ENCODE results near the gene METAP1.
A peak's percentile ranks its signal among the peaks of the same experiment; 100 is the strongest.

Gene METAP1
- 40.3 to 45.3 (median 41.1) reads per million in 3 donors for total RNA-seq

- Histone ChIP-seq H3K4me1 (ENCODE audit: control insufficient read depth, insufficient read depth, low read length, poor library complexity, severe bottlenecking) (peaks cover 9% of the 10 kb centered on the region), H3K36me3 (ENCODE audit: control insufficient read depth, insufficient read depth, low read length) (no peaks in the 10 kb centered on the region), H3K27ac (ENCODE audit: insufficient read depth, low read length, poor library complexity, severe bottlenecking) (peak within 1 kb of the TSS; percentile 81), H3K27me3 (replicated peaks; ENCODE audit: control insufficient read depth, insufficient read depth, low read length, poor library complexity, severe bottlenecking) (no peaks in the 10 kb centered on the region), H3K9me3 (ENCODE audit: control insufficient read depth, low read length) (no peaks in the 10 kb centered on the region), H3K4me3 (ENCODE audit: insufficient read depth, low read depth, low read length, poor library complexity, severe bottlenecking) (peak within 1 kb of the TSS; percentile 99)
- peak; percentile 94 to 95 (median 95) for DNase-seq
These were observed at the start of gene METAP1 for GRCh38 chr4:98995183-98996055. METAP1 (plus strand) TSS chr4:98995721; CDS start chr4:98995754, 33 bp downstream.

DNA sequence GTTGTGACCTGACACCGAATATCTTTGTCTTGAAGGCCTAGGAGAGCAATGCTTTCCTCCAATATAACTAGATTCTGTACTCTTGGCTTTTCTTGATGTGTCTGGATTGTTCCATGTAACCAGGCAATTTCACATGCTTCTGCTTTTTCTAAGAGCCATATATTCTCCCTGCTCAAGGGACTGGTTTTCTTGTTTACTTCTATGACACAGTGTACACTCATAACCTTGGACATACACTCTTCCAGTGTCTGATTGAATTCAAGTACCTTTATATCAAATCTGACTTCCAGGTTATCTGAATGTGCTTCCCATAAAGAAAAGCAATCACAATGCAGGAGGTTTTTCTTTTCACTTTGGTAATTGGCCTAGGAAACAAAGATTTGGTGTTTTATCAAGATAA lies 49.2 kb upstream of the METAP1 start:
- no peak for DNase-seq
- no peaks in the 10 kb centered on the region for H3K9me3 ChIP-seq (ENCODE audit: control insufficient read depth, low read length)
- H3K4me1 ChIP-seq (ENCODE audit: control insufficient read depth, insufficient read depth, low read length, poor library complexity, severe bottlenecking), result no peaks in the 10 kb centered on the region
- H3K27ac ChIP-seq (ENCODE audit: insufficient read depth, low read length, poor library complexity, severe bottlenecking), result no peak overlapping the region
- no peaks in the 10 kb centered on the region for H3K36me3 ChIP-seq (ENCODE audit: control insufficient read depth, insufficient read depth, low read length)
- no peaks in the 10 kb centered on the region for H3K27me3 ChIP-seq (replicated peaks; ENCODE audit: control insufficient read depth, insufficient read depth, low read length, poor library complexity, severe bottlenecking)
- H3K4me3 ChIP-seq (ENCODE audit: insufficient read depth, low read depth, low read length, poor library complexity, severe bottlenecking), result no peak overlapping the region

GRCh38 chr4:98950925-98951324 lies 44.6 kb upstream of the METAP1 start:
- Histone ChIP-seq H3K27me3 (replicated peaks; ENCODE audit: control insufficient read depth, insufficient read depth, low read length, poor library complexity, severe bottlenecking) (no peaks in the 10 kb centered on the region), H3K4me3 (ENCODE audit: insufficient read depth, low read depth, low read length, poor library complexity, severe bottlenecking) (no peak overlapping the region), H3K4me1 (ENCODE audit: control insufficient read depth, insufficient read depth, low read length, poor library complexity, severe bottlenecking) (no peaks in the 10 kb centered on the region), H3K9me3 (ENCODE audit: control insufficient read depth, low read length) (no peaks in the 10 kb centered on the region), H3K27ac (ENCODE audit: insufficient read depth, low read length, poor library complexity, severe bottlenecking) (no peak overlapping the region), H3K36me3 (ENCODE audit: control insufficient read depth, insufficient read depth, low read length) (no peaks in the 10 kb centered on the region)
- no peak for DNase-seq

DNA sequence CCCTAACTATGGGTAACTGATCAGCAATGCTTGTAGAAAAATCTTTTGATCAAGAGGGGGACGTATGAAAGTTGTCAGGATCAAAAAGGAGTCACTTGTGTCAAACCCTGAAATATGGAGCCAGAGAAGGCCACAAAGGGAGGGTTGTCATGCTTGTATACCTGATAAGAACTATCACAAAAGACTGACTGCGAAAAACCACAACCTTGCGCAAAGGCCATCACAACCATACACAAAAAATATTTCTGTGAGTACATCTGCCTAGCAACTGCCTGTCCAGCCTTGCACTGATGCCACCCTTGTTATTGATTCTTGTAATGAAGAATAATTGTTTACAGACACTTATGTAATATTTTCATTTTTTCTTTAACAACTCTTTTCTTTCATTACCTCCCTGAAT lies 43.8 kb upstream of the METAP1 start:
- Histone ChIP-seq H3K27me3 (replicated peaks; ENCODE audit: control insufficient read depth, insufficient read depth, low read length, poor library complexity, severe bottlenecking) (no peaks in the 10 kb centered on the region), H3K4me3 (ENCODE audit: insufficient read depth, low read depth, low read length, poor library complexity, severe bottlenecking) (no peak overlapping the region), H3K9me3 (ENCODE audit: control insufficient read depth, low read length) (no peaks in the 10 kb centered on the region), H3K36me3 (ENCODE audit: control insufficient read depth, insufficient read depth, low read length) (no peaks in the 10 kb centered on the region), H3K27ac (ENCODE audit: insufficient read depth, low read length, poor library complexity, severe bottlenecking) (no peak overlapping the region), H3K4me1 (ENCODE audit: control insufficient read depth, insufficient read depth, low read length, poor library complexity, severe bottlenecking) (no peaks in the 10 kb centered on the region)
- DNase-seq, result no peak

GRCh38 chr4:98955229-98955628 lies 40.3 kb upstream of the METAP1 start:
- Histone ChIP-seq H3K36me3 (ENCODE audit: control insufficient read depth, insufficient read depth, low read length) (no peaks in the 10 kb centered on the region), H3K27ac (ENCODE audit: insufficient read depth, low read length, poor library complexity, severe bottlenecking) (no peak overlapping the region), H3K4me1 (ENCODE audit: control insufficient read depth, insufficient read depth, low read length, poor library complexity, severe bottlenecking) (no peaks in the 10 kb centered on the region), H3K4me3 (ENCODE audit: insufficient read depth, low read depth, low read length, poor library complexity, severe bottlenecking) (no peak overlapping the region), H3K27me3 (replicated peaks; ENCODE audit: control insufficient read depth, insufficient read depth, low read length, poor library complexity, severe bottlenecking) (no peaks in the 10 kb centered on the region), H3K9me3 (ENCODE audit: control insufficient read depth, low read length) (no peaks in the 10 kb centered on the region)
- no peak for DNase-seq

DNA sequence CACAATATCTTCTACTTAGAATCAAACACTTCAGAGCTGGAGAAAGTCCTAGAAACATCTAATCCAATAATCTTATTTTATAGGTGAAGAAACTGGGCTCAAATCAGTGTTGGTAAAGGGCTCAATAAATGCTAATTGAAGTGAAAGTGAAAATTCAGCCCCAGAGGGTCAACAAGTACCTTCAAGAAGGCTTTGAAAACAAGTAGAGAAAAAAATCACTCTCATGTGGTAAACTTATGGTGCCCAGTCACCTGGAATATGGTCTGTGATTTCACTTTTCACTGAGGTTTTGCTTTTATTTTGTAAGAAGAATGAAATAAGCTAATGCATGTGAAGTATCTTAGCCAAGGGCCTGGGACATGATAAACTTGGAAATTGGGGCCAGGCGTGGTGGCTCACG lies 37.5 kb upstream of the METAP1 start:
- no peaks in the 10 kb centered on the region for H3K27me3 ChIP-seq (replicated peaks; ENCODE audit: control insufficient read depth, insufficient read depth, low read length, poor library complexity, severe bottlenecking)
- H3K4me3 ChIP-seq (ENCODE audit: insufficient read depth, low read depth, low read length, poor library complexity, severe bottlenecking), result no peak overlapping the region
- no peak for DNase-seq
- H3K9me3 ChIP-seq (ENCODE audit: control insufficient read depth, low read length), result no peaks in the 10 kb centered on the region
- H3K4me1 ChIP-seq (ENCODE audit: control insufficient read depth, insufficient read depth, low read length, poor library complexity, severe bottlenecking), result no peaks in the 10 kb centered on the region
- H3K27ac ChIP-seq (ENCODE audit: insufficient read depth, low read length, poor library complexity, severe bottlenecking), result no peak overlapping the region
- no peaks in the 10 kb centered on the region for H3K36me3 ChIP-seq (ENCODE audit: control insufficient read depth, insufficient read depth, low read length)

GRCh38 chr4:98959411-98959810 lies 36.1 kb upstream of the METAP1 start:
- Histone ChIP-seq H3K9me3 (ENCODE audit: control insufficient read depth, low read length) (no peaks in the 10 kb centered on the region), H3K4me1 (ENCODE audit: control insufficient read depth, insufficient read depth, low read length, poor library complexity, severe bottlenecking) (no peaks in the 10 kb centered on the region), H3K27me3 (replicated peaks; ENCODE audit: control insufficient read depth, insufficient read depth, low read length, poor library complexity, severe bottlenecking) (no peaks in the 10 kb centered on the region), H3K36me3 (ENCODE audit: control insufficient read depth, insufficient read depth, low read length) (no peaks in the 10 kb centered on the region), H3K27ac (ENCODE audit: insufficient read depth, low read length, poor library complexity, severe bottlenecking) (no peak overlapping the region), H3K4me3 (ENCODE audit: insufficient read depth, low read depth, low read length, poor library complexity, severe bottlenecking) (no peak overlapping the region)
- DNase-seq, result no peak

DNA sequence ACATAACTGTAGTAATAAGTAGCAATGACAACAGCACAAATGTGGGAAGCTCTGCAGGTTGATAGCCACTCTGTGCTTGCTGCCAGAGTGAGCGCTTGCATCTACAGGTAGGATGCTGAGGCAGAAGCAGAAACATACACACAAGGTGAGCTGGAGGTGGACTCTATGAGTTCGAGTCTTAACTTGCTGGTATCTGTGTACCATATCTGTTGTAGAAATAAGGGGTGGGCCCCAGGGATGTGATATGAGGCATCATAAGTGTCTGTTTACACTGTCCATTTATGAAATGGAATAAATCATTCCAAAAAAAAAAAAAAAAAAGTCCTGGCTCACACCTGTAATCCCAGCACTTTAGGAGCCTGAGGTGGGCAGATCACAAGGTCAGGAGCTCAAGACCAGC lies 33.8 kb upstream of the METAP1 start:
- no peak overlapping the region for H3K27ac ChIP-seq (ENCODE audit: insufficient read depth, low read length, poor library complexity, severe bottlenecking)
- no peak for DNase-seq
- no peaks in the 10 kb centered on the region for H3K36me3 ChIP-seq (ENCODE audit: control insufficient read depth, insufficient read depth, low read length)

DNA sequence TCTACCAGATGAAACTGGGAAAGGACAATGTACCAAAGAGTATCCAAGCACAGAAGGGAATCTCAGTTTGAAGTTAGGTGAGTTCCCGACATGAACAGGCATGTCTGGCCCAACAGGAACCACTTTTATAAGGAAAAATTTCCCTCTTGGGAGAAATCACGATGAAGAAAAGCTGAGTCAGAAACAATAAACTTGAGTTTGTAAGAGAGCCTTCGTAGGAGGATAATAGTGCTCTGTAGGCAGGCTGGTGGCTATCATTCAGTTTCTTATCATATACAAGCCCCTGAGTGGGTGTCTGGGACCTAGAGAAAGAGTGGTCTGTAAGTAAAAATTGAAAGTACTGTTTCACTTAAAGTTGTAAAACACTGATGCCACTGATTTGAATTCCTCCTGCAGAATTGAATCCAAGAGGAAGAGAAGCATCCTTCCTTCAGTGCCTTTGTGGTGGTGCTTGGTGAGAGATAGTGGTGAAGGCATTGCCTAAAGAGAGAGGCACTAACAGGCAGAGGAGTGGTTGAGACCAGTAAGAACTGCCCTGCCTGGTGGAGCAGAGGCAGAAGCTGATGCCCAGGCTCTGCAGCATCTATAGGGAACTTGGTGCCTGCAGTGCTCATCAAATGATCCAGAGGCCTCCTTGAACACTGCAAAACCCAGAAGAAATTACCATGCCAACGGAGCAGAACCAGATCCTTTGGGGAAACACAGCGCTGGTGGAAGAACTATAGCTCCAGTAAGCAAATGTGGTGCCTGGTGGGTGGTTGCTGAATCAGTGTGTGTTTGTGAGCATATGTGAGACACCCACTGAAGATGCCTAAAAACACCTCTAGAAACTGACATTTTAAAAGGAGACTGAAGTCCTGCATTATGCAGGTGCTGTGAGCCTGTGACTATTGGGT lies 31.7 kb upstream of the METAP1 start:
- Histone ChIP-seq H3K27ac (ENCODE audit: insufficient read depth, low read length, poor library complexity, severe bottlenecking) (no peak overlapping the region), H3K36me3 (ENCODE audit: control insufficient read depth, insufficient read depth, low read length) (no peaks in the 10 kb centered on the region), H3K4me3 (ENCODE audit: insufficient read depth, low read depth, low read length, poor library complexity, severe bottlenecking) (no peak overlapping the region), H3K9me3 (ENCODE audit: control insufficient read depth, low read length) (no peaks in the 10 kb centered on the region), H3K27me3 (replicated peaks; ENCODE audit: control insufficient read depth, insufficient read depth, low read length, poor library complexity, severe bottlenecking) (no peaks in the 10 kb centered on the region), H3K4me1 (ENCODE audit: control insufficient read depth, insufficient read depth, low read length, poor library complexity, severe bottlenecking) (no peaks in the 10 kb centered on the region)
- DNase-seq, result no peak

More for the DNA sequence above, 33.8 kb upstream of the METAP1 start:
- no peaks in the 10 kb centered on the region for H3K4me1 ChIP-seq (ENCODE audit: control insufficient read depth, insufficient read depth, low read length, poor library complexity, severe bottlenecking)
- H3K27me3 ChIP-seq (replicated peaks; ENCODE audit: control insufficient read depth, insufficient read depth, low read length, poor library complexity, severe bottlenecking), result no peaks in the 10 kb centered on the region
- H3K4me3 ChIP-seq (ENCODE audit: insufficient read depth, low read depth, low read length, poor library complexity, severe bottlenecking), result no peak overlapping the region
- no peaks in the 10 kb centered on the region for H3K9me3 ChIP-seq (ENCODE audit: control insufficient read depth, low read length)

- Histone ChIP-seq H3K27ac (ENCODE audit: insufficient read depth, low read length, poor library complexity, severe bottlenecking) (no peak overlapping the region), H3K9me3 (ENCODE audit: control insufficient read depth, low read length) (no peaks in the 10 kb centered on the region), H3K36me3 (ENCODE audit: control insufficient read depth, insufficient read depth, low read length) (no peaks in the 10 kb centered on the region), H3K27me3 (replicated peaks; ENCODE audit: control insufficient read depth, insufficient read depth, low read length, poor library complexity, severe bottlenecking) (no peaks in the 10 kb centered on the region), H3K4me1 (ENCODE audit: control insufficient read depth, insufficient read depth, low read length, poor library complexity, severe bottlenecking) (no peaks in the 10 kb centered on the region), H3K4me3 (ENCODE audit: insufficient read depth, low read depth, low read length, poor library complexity, severe bottlenecking) (no peak overlapping the region)
- DNase-seq, result no peak
These were observed 28.6 kb upstream of the METAP1 start for GRCh38 chr4:98966926-98967325.
